Dedifferentiated amniotic fluid mesenchymal stem cell (primary cell): ENCODE measurements around the gene SYK.
"Not testable (repeated sequence)": the region's sequence is repeated elsewhere in the genome, so short reads cannot be mapped to it uniquely, and the experiment has no call there.

Source experiments
- DNase-seq: peaks from one replicate; pipeline ENCODE4 v3.0.0-alpha.2; 2016; ENCODE audit errors: extremely low spot score

SYK gene

GRCh38 chr9:90795871-90796317 lies 5.7 kb upstream of the SYK start:
- no peak for DNase-seq

- DNase-seq: no peak
Measured at GRCh38 chr9:90799271-90799852, 2.3 kb upstream of the SYK start.

GRCh38 chr9:90801973-90802322 lies 329 bp downstream of the SYK start:
- DNase-seq: no peak

GRCh38 chr9:90802386-90802985 lies 867 bp downstream of the SYK start:
- no peak for DNase-seq

- no peak for DNase-seq
Measured at GRCh38 chr9:90803860-90804593, 2.4 kb downstream of the SYK start.

- DNase-seq: no peak
Measured at GRCh38 chr9:90805006-90805996, 3.7 kb downstream of the SYK start.

- DNase-seq: no peak
Measured at GRCh38 chr9:90807006-90807405, 5.4 kb downstream of the SYK start.

GRCh38 chr9:90808398-90808797 lies 6.8 kb downstream of the SYK start:
- no peak for DNase-seq

- no peak for DNase-seq
Measured at GRCh38 chr9:90808890-90809685, 7.5 kb downstream of the SYK start.

GRCh38 chr9:90810691-90811090 lies 9.1 kb downstream of the SYK start:
- no peak for DNase-seq

GRCh38 chr9:90813046-90813445 lies 11.4 kb downstream of the SYK start:
- DNase-seq: no peak

GRCh38 chr9:90813523-90813922 lies 11.9 kb downstream of the SYK start:
- no peak for DNase-seq

- DNase-seq: no peak
Measured at GRCh38 chr9:90814355-90814754, 12.7 kb downstream of the SYK start.

GRCh38 chr9:90815183-90815943 lies 13.7 kb downstream of the SYK start:
- DNase-seq: no peak

- DNase-seq: no peak
Measured at GRCh38 chr9:90815944-90816357, 14.3 kb downstream of the SYK start.

- DNase-seq: no peak
Measured at GRCh38 chr9:90816690-90817089, 15.1 kb downstream of the SYK start.

- no peak for DNase-seq
Measured at GRCh38 chr9:90818279-90818678, 16.7 kb downstream of the SYK start.

- not testable (repeated sequence) for DNase-seq
Measured at GRCh38 chr9:90820406-90820805, 18.8 kb downstream of the SYK start.

- not testable (repeated sequence) for DNase-seq
Measured at GRCh38 chr9:90821236-90821635, 19.6 kb downstream of the SYK start.

GRCh38 chr9:90821697-90822096 lies 20.1 kb downstream of the SYK start:
- DNase-seq: no peak
